Liver (tissue), 9 donors: Measurements from ENCODE around the gene TNPO2. TPM values are rescaled to one million over a fixed set of nuclear protein-coding genes. Genes with fewer than 3 reads are reported as not detected.

Experiments used
- DNase-seq: peaks from one replicate; pipeline ENCODE4 v3.0.0-alpha.2; 2017; ENCODE audit warnings: low spot score
- H3K27ac ChIP-seq, 2 donors: one replicate each; pipeline ENCODE4 v1.7.0; 2013; ENCODE audit warnings: inconsistent platforms in 2 of 2, low read length in 2 of 2, control low read depth in 1 of 2, low read depth in 1 of 2, mild to moderate bottlenecking in 1 of 2
- H3K27me3 ChIP-seq, 4 donors: one replicate each; pipeline versions ENCODE4 v1.6.1 to v1.7.0; 2013; ENCODE audit warnings: low read length in 3 of 4, inconsistent platforms in 1 of 4, mild to moderate bottlenecking in 1 of 4, moderate library complexity in 1 of 4; ENCODE audit not compliant: control insufficient read depth in 4 of 4, insufficient read depth in 4 of 4
- H3K36me3 ChIP-seq, 4 donors: one replicate each; pipeline versions ENCODE4 v1.6.1 to v1.7.0; 2013; ENCODE audit warnings: low read length in 3 of 4, mild to moderate bottlenecking in 3 of 4, low read depth in 1 of 4, moderate library complexity in 1 of 4; ENCODE audit not compliant: control insufficient read depth in 4 of 4, insufficient read depth in 3 of 4
- H3K4me1 ChIP-seq, 4 donors: one replicate each; pipeline versions ENCODE4 v1.6.1 to v1.7.0; 2013; ENCODE audit warnings: low read length in 3 of 4, mild to moderate bottlenecking in 3 of 4, moderate library complexity in 1 of 4; ENCODE audit not compliant: control insufficient read depth in 4 of 4, insufficient read depth in 4 of 4
- H3K4me3 ChIP-seq, 3 donors: one replicate each; pipeline versions ENCODE4 v1.6.1 to v1.7.0; 2013; ENCODE audit warnings: low read length in 3 of 3, control low read depth in 1 of 3, low read depth in 1 of 3, mild to moderate bottlenecking in 1 of 3
- H3K9ac ChIP-seq, 2 donors: one replicate each; pipeline ENCODE4 v1.7.0; 2013; ENCODE audit warnings: low read length in 2 of 2, mild to moderate bottlenecking in 2 of 2, moderate library complexity in 2 of 2, control low read depth in 1 of 2, low read depth in 1 of 2
- H3K9me3 ChIP-seq, 4 donors: one replicate each; pipeline versions ENCODE4 v1.6.1 to v1.7.0; 2013; ENCODE audit warnings: low read length in 3 of 4; ENCODE audit not compliant: control insufficient read depth in 4 of 4
- EGR1 ChIP-seq, 2 donors: IDR thresholded peaks; 2 replicates each; pipeline ENCODE4 v1.6.1; 2016 to 2018; ENCODE audit warnings: antibody characterized with exemption in 2 of 2, low read depth in 2 of 2
- FOXA1 ChIP-seq: IDR thresholded peaks from 2 replicates; pipeline ENCODE4 v1.6.1; 2016; ENCODE audit warnings: antibody characterized with exemption
- FOXA2 ChIP-seq: IDR thresholded peaks from 2 replicates; pipeline ENCODE4 v1.6.1; 2016; ENCODE audit warnings: antibody characterized with exemption
- GABPA ChIP-seq, 2 donors: IDR thresholded peaks in 1 of 2; conservative IDR thresholded peaks in 1 of 2; 2 replicates each; pipeline ENCODE4 v1.6.1; 2016; ENCODE audit warnings: antibody characterized with exemption in 2 of 2, mild to moderate bottlenecking in 1 of 2, moderate library complexity in 1 of 2
- HNF4A ChIP-seq, 2 donors: conservative IDR thresholded peaks; 2 replicates each; pipeline ENCODE4 v1.6.1; 2016; ENCODE audit warnings: antibody characterized with exemption in 2 of 2, mild to moderate bottlenecking in 2 of 2
- HNF4G ChIP-seq: IDR thresholded peaks from 2 replicates; pipeline ENCODE4 v1.6.1; 2016; ENCODE audit warnings: antibody characterized with exemption
- JUND ChIP-seq, 2 donors: IDR thresholded peaks; 2 replicates each; pipeline ENCODE4 v1.6.1; 2016; ENCODE audit warnings: antibody characterized with exemption in 2 of 2
- NR2F2 ChIP-seq: IDR thresholded peaks from 2 replicates; pipeline ENCODE4 v1.6.1; 2016; ENCODE audit warnings: antibody characterized with exemption
- RAD21 ChIP-seq, 2 donors: IDR thresholded peaks; 2 replicates each; pipeline ENCODE4 v1.6.1; 2016; ENCODE audit warnings: antibody characterized with exemption in 2 of 2, mild to moderate bottlenecking in 2 of 2
- RXRA ChIP-seq, 2 donors: IDR thresholded peaks; 2 replicates each; pipeline ENCODE4 v1.6.1; 2017 to 2018; ENCODE audit warnings: antibody characterized with exemption in 2 of 2, mild to moderate bottlenecking in 1 of 2
- SP1 ChIP-seq: IDR thresholded peaks from 2 replicates; pipeline ENCODE4 v1.6.1; 2018; ENCODE audit warnings: antibody characterized with exemption, mild to moderate bottlenecking
- TAF1 ChIP-seq: conservative IDR thresholded peaks from 2 replicates; pipeline ENCODE4 v1.6.1; 2016; ENCODE audit warnings: antibody characterized with exemption, mild to moderate bottlenecking
- YY1 ChIP-seq: IDR thresholded peaks from 2 replicates; pipeline ENCODE4 v1.6.1; 2016; ENCODE audit warnings: antibody characterized with exemption, mild to moderate bottlenecking
- WGBS: extraction: QIAGEN DNeasy Blood & Tissue Kit; methylation state at CpG from one replicate; pipeline ENCODE4 v1.1.7; 2013; 5-methylcytosine and 5-hydroxymethylcytosine counted together
- polyA plus RNA-seq, 2 donors: library from polyadenylated mRNA; stranded (reverse) in 1 of 2; unstranded in 1 of 2; fragments of 200-250 nt in 1 of 2; fragments of >200 nt in 1 of 2; fragmentation: Nextera tagmentation in 1 of 2; extraction: Ambion mirVana in 1 of 2; gene quantifications; one replicate each; pipeline versions ENCODE4 v1.2.1 to v1.2.3, GENCODE V29; 2013 to 2015
- total RNA-seq, 2 donors: library from RNA; depleted of rRNA; stranded (reverse); fragments of >200 nt; gene quantifications; one replicate each; pipeline ENCODE4 v1.2.3, GENCODE V29; 2014
- TF ChIP-seq, protein P1 (sequence below): IDR thresholded peaks from 2 replicates; pipeline ENCODE4 v1.6.1; 2016; ENCODE audit warnings: antibody characterized with exemption
- TF ChIP-seq, protein P2 (sequence below): IDR thresholded peaks from 2 replicates; pipeline ENCODE4 v1.6.1; 2016; ENCODE audit warnings: antibody characterized with exemption
- TF ChIP-seq, protein P3 (sequence below): fragments of 150-350 bp; IDR thresholded peaks from 2 replicates; pipeline ENCODE4 v1.5.1; 2017; ENCODE audit warnings: improper control_type of control experiment, low read depth, low read length; ENCODE audit not compliant: missing input control
- TF ChIP-seq, protein P4 (sequence below): IDR thresholded peaks from 2 replicates; pipeline ENCODE4 v1.6.1; 2016; ENCODE audit warnings: antibody characterized with exemption, mild to moderate bottlenecking
- TF ChIP-seq, protein P5 (sequence below): IDR thresholded peaks from 2 replicates; pipeline ENCODE4 v1.6.1; 2016; ENCODE audit warnings: antibody characterized with exemption
- donor health status: healthy.
- donor health status: healthy.
- donor health status: healthy.
- donor health status: healthy.
- donor health status: healthy.

Gene TNPO2
- total and polyA plus RNA-seq, 4 donors: 6.3 to 22.2 (median 15.8) TPM

DNA sequence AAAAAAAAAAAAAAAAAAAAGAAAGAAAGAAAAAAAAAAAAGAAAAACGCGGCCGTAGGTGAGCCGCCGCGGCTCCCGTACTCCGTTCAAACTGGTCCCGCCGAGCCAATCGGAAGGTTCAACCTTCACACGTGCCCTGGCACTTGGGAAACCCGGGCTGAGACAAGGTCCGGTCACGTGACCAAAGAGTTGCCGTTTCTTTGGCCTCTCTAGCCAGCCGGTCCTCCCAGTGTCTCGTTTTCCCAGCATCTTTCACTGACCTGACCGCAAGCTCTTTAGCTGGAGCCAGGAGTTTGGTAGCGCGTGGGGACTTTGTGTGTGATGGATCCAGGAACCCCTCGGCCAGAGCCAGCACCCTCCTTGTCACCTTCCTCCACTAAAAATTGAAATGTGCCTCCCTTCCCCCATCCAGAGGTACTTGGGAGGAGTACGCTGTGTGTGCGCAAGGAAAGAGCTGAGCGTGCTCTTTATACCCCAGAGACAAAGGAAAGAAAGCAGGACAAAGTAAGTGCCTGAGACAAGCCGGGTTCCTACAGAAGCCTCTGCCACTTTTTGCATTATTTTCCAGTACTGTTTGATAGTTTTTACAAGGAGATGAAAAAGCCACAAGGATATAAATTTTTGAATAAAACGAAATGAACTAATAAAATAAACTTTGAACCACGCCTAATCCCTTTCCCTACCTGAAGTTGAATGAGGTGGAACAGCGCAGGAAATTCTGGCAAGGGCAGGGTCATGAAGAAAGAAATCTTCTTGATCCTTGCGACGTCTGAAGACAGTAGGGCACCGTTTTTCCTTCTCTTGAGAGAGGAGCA lies 959 bp downstream of the TNPO2 start:
- Histone ChIP-seq H3K9me3 (no peaks in the 10 kb centered on the region), H3K27me3 (no peaks in the 10 kb centered on the region), H3K4me1 (peaks cover 6 to 43% (median 34%) of the 10 kb centered on the region in 4 donors), H3K9ac (peak overlapping the region; percentile 17 to 84), H3K27ac (peak overlapping the region; percentile 26 to 79), H3K36me3 (peaks cover 0 to 7% (median 3%) of the 10 kb centered on the region in 4 donors), H3K4me3 (peak overlapping the region; percentile 49 to 98 (median 73))
- WGBS: 3% methylated on average over 32 of the region's 32 CpGs
- TF ChIP-seq RXRA (IDR thresholded peaks at IDR 0.05): peak in 1 of 2 donors; percentile 29
- TF ChIP-seq FOXA2: no peak
- peak; percentile 67 for TF ChIP-seq SP1
- no peak for TF ChIP-seq JUND (IDR thresholded peaks at IDR 0.05)
- TF ChIP-seq, protein P1, sequence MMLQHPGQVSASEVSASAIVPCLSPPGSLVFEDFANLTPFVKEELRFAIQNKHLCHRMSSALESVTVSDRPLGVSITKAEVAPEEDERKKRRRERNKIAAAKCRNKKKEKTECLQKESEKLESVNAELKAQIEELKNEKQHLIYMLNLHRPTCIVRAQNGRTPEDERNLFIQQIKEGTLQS: peak; percentile 34
- TF ChIP-seq YY1: peak; percentile 64
- TF ChIP-seq EGR1 (IDR thresholded peaks at IDR 0.05; ENCODE audit: low read depth in 2 of 2): no peak
- TF ChIP-seq HNF4A (conservative IDR thresholded peaks at IDR 0.05): peak; percentile 38 to 50
- TF ChIP-seq, protein P2, sequence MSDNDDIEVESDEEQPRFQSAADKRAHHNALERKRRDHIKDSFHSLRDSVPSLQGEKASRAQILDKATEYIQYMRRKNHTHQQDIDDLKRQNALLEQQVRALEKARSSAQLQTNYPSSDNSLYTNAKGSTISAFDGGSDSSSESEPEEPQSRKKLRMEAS: no peak
- TF ChIP-seq NR2F2: no peak
- TF ChIP-seq, protein P3, sequence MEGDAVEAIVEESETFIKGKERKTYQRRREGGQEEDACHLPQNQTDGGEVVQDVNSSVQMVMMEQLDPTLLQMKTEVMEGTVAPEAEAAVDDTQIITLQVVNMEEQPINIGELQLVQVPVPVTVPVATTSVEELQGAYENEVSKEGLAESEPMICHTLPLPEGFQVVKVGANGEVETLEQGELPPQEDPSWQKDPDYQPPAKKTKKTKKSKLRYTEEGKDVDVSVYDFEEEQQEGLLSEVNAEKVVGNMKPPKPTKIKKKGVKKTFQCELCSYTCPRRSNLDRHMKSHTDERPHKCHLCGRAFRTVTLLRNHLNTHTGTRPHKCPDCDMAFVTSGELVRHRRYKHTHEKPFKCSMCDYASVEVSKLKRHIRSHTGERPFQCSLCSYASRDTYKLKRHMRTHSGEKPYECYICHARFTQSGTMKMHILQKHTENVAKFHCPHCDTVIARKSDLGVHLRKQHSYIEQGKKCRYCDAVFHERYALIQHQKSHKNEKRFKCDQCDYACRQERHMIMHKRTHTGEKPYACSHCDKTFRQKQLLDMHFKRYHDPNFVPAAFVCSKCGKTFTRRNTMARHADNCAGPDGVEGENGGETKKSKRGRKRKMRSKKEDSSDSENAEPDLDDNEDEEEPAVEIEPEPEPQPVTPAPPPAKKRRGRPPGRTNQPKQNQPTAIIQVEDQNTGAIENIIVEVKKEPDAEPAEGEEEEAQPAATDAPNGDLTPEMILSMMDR: no peak
- TF ChIP-seq TAF1: peak; percentile 21
- peak in 1 of 2 donors; percentile 88 for TF ChIP-seq GABPA (IDR thresholded peaks at IDR 0.05 in 1 of 2, conservative IDR thresholded peaks at IDR 0.05 in 1 of 2)
- TF ChIP-seq HNF4G: no peak
- no peak for TF ChIP-seq FOXA1
- TF ChIP-seq, protein P4, sequence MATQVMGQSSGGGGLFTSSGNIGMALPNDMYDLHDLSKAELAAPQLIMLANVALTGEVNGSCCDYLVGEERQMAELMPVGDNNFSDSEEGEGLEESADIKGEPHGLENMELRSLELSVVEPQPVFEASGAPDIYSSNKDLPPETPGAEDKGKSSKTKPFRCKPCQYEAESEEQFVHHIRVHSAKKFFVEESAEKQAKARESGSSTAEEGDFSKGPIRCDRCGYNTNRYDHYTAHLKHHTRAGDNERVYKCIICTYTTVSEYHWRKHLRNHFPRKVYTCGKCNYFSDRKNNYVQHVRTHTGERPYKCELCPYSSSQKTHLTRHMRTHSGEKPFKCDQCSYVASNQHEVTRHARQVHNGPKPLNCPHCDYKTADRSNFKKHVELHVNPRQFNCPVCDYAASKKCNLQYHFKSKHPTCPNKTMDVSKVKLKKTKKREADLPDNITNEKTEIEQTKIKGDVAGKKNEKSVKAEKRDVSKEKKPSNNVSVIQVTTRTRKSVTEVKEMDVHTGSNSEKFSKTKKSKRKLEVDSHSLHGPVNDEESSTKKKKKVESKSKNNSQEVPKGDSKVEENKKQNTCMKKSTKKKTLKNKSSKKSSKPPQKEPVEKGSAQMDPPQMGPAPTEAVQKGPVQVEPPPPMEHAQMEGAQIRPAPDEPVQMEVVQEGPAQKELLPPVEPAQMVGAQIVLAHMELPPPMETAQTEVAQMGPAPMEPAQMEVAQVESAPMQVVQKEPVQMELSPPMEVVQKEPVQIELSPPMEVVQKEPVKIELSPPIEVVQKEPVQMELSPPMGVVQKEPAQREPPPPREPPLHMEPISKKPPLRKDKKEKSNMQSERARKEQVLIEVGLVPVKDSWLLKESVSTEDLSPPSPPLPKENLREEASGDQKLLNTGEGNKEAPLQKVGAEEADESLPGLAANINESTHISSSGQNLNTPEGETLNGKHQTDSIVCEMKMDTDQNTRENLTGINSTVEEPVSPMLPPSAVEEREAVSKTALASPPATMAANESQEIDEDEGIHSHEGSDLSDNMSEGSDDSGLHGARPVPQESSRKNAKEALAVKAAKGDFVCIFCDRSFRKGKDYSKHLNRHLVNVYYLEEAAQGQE: no peak
- TF ChIP-seq, protein P5, sequence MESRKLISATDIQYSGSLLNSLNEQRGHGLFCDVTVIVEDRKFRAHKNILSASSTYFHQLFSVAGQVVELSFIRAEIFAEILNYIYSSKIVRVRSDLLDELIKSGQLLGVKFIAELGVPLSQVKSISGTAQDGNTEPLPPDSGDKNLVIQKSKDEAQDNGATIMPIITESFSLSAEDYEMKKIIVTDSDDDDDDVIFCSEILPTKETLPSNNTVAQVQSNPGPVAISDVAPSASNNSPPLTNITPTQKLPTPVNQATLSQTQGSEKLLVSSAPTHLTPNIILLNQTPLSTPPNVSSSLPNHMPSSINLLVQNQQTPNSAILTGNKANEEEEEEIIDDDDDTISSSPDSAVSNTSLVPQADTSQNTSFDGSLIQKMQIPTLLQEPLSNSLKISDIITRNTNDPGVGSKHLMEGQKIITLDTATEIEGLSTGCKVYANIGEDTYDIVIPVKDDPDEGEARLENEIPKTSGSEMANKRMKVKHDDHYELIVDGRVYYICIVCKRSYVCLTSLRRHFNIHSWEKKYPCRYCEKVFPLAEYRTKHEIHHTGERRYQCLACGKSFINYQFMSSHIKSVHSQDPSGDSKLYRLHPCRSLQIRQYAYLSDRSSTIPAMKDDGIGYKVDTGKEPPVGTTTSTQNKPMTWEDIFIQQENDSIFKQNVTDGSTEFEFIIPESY: no peak
- TF ChIP-seq RAD21 (IDR thresholded peaks at IDR 0.05): peak in 1 of 2 donors; percentile 13
- peak; percentile 89 for DNase-seq
